Measurements from ENCODE around the gene THTPA. TPM values are rescaled to one million over a fixed set of nuclear protein-coding genes. Genes with fewer than 3 reads are reported as not detected.
"Not testable (repeated sequence)": the region's sequence is repeated elsewhere in the genome, so short reads cannot be mapped to it uniquely, and the experiment has no call there.

Gene THTPA
- total RNA-seq, 1 donor from 2014 or later = 19.7 TPM

- no peak for DNase-seq (ENCODE audit: low spot score)
- no peak for ATAC-seq
- intact Hi-C loops (cut with DNase I) = no loop called here
Measured at GRCh38 chr14:23531391-23531790, 24.7 kb upstream of the THTPA start.

DNA sequence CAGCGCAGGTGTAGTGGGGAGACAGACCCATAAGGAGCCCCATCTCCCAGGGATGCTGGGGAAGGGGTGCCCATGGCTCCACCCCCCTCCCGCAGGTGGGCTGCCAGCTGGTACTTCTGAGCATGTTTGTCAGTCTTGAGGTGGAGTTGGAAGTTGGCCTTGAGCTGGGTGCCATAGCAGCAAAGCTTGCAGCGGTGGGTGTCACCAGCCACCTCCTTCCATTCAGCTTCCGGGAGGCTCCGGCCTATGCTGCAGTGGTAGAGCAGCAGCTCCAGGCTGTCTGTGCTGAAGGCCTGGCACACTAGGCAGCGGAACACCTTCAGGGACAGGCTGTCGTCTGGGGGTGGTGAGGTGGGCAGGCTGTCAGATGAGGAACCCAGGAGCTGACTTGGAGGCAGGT is 23.4 kb upstream of the THTPA start:
- intact Hi-C loops (cut with DNase I) = no loop called here
- ATAC-seq (no peak), DNase-seq (ENCODE audit: low spot score) (no peak)

DNA sequence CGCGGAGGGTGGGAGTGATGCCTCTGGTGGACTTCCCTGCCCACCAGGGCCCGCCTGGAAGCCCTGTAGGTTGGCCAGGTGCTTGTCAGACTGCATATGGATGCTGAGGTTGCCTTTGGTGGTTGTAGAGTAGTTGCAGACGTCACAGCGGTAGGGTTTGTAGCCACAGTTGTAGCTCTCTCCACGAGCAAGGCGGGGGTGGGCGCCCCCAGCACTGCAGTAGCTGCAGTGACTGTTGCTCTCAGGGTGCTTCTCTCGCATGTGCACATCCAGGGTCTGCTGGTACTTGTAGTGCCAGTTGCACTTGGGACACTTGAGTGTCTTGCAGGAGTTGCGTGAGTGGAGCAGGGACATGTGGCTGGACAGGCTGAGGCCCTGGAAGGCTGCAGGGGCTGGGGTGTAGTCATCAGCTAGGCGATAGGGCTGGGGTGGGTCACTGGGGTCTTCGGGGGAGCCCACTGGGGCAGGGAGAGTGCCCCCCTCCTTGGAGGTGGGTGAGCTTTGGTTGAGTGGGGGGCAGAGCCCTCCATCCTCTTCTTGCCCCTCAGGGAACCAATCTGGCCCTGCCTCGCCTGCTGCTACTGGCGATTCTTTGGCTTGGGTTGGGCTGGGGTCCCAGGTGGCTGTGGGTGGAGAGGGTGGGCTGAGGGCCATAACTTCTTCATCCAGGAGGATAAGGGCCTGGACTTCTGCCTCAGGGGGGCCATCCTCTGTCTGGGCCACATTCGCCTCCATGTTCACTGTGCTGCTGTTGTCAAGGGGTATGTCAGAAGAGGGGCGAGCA is 22.2 kb upstream of the THTPA start:
- no peak for ATAC-seq
- DNase-seq (ENCODE audit: low spot score) = no peak
- intact Hi-C loops (cut with DNase I) = no loop called here

- intact Hi-C loops (cut with DNase I) = no loop called here
- ATAC-seq = no peak
- no peak for DNase-seq (ENCODE audit: low spot score)
Measured at GRCh38 chr14:23535943-23536342, 20.1 kb upstream of the THTPA start.

DNA sequence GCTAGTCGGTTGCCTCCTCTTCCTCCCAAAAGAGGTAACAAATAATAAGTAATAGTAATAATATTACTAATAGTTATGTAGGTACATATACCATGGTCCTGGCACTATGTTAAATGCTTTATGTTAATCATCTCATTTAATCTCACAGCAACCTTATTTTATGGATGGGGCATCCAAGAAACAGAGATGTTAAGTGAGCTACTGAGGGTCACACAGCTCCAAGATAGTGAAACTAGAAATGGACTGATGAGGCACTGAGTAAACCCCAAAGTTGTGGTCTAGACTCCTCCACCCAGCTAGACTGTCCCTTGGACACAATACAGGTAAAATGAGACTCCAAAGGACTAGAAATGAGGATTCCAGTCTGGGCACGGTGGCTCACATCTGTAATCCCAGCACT is 19.6 kb upstream of the THTPA start:
- DNase-seq (ENCODE audit: low spot score) (no peak), ATAC-seq (no peak)
- intact Hi-C loops (cut with DNase I) = no loop called here

- ATAC-seq; intact Hi-C loops (cut with DNase I): not testable (repeated sequence)
Measured at GRCh38 chr14:23536906-23537305, 19.2 kb upstream of the THTPA start.

DNA sequence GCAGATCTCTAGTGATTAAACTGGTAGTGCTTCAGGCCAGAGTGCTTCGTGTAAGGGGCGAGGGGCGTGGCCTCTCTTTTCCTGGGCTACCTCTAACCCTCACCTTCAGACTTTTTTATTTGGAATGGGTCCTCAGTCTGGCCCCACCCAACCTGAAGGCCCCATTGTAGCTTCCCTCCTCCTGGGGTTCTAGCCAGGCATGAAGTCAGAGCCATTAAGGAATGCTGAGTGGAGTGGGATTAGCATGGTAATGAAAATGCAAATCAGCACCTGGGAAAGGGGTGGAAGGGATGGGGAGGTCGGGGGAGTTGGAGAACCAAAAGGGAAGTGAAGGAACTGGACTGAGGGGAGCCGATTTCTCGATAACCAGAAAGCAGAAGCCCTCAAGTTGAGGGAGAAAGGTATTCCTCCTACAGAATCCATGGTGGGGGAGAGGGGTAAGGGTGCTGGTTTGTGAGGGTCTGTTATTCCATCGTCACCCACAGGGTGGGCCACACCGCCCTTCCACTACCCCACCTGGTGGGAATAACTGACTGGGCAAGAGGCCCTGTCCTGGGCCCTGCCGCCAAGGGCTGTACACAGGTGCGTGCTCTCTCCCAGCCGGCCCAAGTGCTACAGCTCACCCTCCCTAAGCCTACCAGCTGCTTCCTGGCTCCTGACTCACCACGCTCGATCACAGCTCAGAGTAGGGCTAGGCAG is 18.6 kb upstream of the THTPA start:
- no peak for DNase-seq (ENCODE audit: low spot score)
- intact Hi-C loops (cut with DNase I) = no loop called here
- ATAC-seq = no peak

More at GRCh38 chr14:23536906-23537305, 19.2 kb upstream of the THTPA start:
- DNase-seq (ENCODE audit: low spot score) = not testable (repeated sequence)

GRCh38 chr14:23538050-23538718 is 17.9 kb upstream of the THTPA start:
- ATAC-seq = no peak
- intact Hi-C loops (cut with DNase I) = no loop called here
- no peak for DNase-seq (ENCODE audit: low spot score)

GRCh38 chr14:23538785-23539184 is 17.3 kb upstream of the THTPA start:
- intact Hi-C loops (cut with DNase I) = no loop called here
- ATAC-seq (peak; percentile 53), DNase-seq (ENCODE audit: low spot score) (no peak)

DNA sequence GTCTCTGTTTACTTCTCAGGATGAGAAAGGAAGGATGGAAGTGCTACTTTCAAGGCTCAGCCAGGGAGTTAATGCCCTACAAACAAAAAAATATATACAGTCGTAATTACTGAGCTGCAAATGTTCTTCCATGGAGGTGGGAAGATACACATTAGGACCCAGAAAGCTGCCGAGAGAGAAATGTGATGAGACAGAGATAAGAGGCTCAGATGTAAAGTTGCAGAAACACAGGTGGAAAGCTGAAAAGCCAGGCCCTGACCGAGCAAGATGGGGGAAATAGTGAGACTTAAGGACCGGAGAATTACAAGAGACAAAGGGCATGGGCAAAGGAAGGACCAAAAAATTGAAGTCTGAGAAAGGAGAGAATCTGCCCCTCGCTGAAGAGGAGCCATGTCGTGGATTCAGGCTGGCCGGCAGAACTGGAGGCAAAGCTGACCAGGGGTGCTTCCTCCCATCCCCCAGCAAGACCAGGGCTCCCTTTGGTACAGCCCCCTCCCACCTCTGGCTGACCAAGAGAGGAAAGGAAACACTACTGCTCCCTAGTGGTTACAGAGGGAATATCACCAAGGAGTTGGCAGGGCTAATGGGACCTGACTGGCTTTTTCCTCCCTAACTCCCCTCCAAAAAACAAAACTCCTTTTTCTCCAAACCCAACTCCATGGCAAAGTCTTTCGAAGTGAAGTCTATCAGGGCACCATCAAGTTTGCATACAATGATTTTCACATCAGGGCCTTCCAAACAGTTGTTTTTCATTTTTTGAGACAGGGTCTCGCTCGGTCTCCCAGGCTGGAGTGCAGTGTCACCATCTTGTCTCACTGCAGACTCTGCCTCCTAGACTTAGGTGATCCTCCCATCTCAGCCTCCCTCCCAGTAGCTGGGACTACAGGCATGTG is 16.6 kb upstream of the THTPA start:
- no peak for DNase-seq (ENCODE audit: low spot score)
- ATAC-seq = peak; percentile 71
- intact Hi-C loops (cut with DNase I) = no loop called here

- intact Hi-C loops (cut with DNase I) = no loop called here
- no peak for ATAC-seq
Measured at GRCh38 chr14:23540141-23540469, 16.0 kb upstream of the THTPA start.

GRCh38 chr14:23542261-23542660 is 13.8 kb upstream of the THTPA start:
- intact Hi-C loops (cut with DNase I) = no loop called here
- no peak for ATAC-seq
- DNase-seq (ENCODE audit: low spot score) = no peak

More at GRCh38 chr14:23540141-23540469, 16.0 kb upstream of the THTPA start:
- DNase-seq (ENCODE audit: low spot score) = no peak

- intact Hi-C loops (cut with DNase I) = no loop called here
- no peak for DNase-seq (ENCODE audit: low spot score)
- no peak for ATAC-seq
Measured at GRCh38 chr14:23543403-23543802, 12.7 kb upstream of the THTPA start.

- intact Hi-C loops (cut with DNase I) = no loop called here
- ATAC-seq = peak; percentile 92
- no peak for DNase-seq (ENCODE audit: low spot score)
Measured at GRCh38 chr14:23544511-23545447, 11.3 kb upstream of the THTPA start.

DNA sequence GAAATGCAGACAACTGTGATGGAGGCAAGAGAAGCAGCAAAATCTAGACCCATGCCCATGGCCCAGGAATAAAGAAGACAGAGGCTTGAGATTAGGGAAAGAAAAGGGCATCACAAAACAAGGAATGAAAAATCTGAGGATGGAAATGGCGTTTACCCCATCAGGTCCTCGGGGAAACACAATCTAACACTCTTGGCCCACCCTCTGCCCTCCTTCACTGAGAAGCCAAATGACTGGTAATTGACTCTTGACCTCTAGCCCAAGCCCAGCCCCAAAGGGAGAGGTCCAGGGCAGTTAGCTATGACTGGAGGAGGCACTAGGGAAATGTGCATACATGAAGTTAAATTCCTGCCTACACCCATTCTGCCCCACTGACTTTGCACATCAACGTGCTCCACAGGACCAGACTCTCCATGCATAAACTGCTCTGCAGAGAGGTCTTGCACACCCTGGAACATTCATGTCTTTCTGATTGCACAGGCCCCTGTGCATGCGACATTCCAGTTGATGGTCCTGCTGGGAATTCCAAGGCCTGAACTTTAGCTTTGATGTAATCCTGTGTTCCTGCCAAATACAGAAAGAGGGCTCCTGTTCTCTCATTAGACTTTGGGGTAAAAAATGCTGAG is 10.2 kb upstream of the THTPA start:
- DNase-seq (ENCODE audit: low spot score) (no peak), ATAC-seq (no peak)
- intact Hi-C loops (cut with DNase I) = no loop called here

DNA sequence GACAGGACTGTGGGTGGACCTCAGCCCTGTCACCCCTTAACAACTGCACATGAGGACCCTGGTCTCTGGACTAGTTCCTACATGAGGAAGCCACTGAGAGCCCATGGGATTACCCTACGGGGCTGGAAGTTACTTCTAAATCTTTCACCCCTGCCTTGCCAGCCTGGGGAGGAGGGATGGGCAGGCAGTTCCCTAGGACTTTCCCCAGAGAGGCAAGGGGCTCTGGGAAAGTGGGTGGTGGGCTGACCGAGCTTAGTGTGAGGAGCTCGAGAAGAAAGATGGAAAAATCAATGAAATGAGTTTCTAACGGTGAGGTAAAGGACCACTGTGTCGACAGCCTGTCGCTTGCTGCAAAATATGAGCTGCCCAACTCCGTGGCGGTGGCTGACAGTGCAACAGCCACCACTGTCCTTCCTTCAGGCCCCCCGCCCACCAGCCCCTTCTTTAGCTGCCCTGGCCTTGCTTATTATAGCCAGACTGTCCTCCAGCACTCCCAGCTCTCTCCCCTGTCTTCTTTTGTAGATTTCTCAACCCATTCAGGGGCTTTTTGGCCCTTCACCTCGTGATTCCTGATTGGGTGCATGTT is 9.5 kb upstream of the THTPA start:
- intact Hi-C loops (cut with DNase I) = no loop called here
- no peak for DNase-seq (ENCODE audit: low spot score)
- no peak for ATAC-seq

DNA sequence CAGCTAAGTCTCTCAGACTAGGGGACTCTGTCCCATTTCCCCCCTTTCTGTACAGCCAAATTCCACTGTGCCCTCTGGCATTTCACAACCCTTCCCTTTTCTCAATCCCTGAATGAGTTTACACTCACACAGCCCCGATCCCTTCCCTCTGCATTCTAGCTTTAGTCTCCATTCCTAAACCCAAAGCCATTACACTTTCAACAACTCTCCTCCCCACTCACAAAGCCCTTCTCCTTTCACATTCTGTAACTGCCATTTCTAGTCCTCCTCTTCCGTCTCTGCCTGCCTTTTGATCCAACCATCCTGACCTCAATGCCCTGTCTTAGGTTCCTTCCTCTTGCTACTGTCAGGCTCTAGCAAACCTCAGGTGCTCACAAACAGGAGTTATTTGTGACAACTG is 8.1 kb upstream of the THTPA start:
- ATAC-seq (no peak), DNase-seq (ENCODE audit: low spot score) (no peak)
- intact Hi-C loops (cut with DNase I) = no loop called here

Data from sciatic nerve (tissue), 2 donors.